Measurements from ENCODE around the gene FAM241A.

FAM241A gene

GRCh38 chr4:112213091-112213490 is 67.8 kb downstream of the FAM241A start:
- no peak for DNase-seq (ENCODE audit: low read depth in 2 of 3, low spot score in 2 of 3)

DNA sequence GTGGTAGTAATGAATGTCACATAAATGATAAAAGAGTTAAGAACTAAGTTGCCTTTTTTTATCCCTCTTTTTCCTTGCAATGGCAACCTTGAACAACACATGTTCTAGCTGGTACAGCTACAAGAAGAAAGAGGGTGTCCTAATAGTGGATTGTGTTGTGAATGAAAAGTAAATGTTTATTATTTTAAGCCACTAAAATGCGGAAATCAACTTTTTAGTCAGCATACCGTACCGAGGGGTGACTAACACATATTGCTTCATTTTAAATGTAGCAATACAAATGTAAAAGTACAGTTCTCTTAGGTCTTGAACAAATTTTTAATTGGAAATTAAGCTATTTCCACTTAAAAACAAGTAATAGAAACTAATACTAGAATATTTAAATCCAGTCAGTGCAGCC is 68.6 kb downstream of the FAM241A start:
- DNase-seq (ENCODE audit: low read depth in 2 of 3, low spot score in 2 of 3) = no peak

GRCh38 chr4:112214390-112215264 is 69.4 kb downstream of the FAM241A start:
- no peak for DNase-seq (ENCODE audit: low read depth in 2 of 3, low spot score in 2 of 3)

GRCh38 chr4:112219826-112220366 is 74.6 kb downstream of the FAM241A start:
- no peak for DNase-seq (ENCODE audit: low read depth in 2 of 3, low spot score in 2 of 3)

GRCh38 chr4:112222219-112222955 is 77.1 kb downstream of the FAM241A start:
- DNase-seq (ENCODE audit: low read depth in 2 of 3, low spot score in 2 of 3) = no peak

- DNase-seq (ENCODE audit: low read depth in 2 of 3, low spot score in 2 of 3) = no peak
These were observed 79.9 kb downstream of the FAM241A start for GRCh38 chr4:112225157-112225556.

DNA sequence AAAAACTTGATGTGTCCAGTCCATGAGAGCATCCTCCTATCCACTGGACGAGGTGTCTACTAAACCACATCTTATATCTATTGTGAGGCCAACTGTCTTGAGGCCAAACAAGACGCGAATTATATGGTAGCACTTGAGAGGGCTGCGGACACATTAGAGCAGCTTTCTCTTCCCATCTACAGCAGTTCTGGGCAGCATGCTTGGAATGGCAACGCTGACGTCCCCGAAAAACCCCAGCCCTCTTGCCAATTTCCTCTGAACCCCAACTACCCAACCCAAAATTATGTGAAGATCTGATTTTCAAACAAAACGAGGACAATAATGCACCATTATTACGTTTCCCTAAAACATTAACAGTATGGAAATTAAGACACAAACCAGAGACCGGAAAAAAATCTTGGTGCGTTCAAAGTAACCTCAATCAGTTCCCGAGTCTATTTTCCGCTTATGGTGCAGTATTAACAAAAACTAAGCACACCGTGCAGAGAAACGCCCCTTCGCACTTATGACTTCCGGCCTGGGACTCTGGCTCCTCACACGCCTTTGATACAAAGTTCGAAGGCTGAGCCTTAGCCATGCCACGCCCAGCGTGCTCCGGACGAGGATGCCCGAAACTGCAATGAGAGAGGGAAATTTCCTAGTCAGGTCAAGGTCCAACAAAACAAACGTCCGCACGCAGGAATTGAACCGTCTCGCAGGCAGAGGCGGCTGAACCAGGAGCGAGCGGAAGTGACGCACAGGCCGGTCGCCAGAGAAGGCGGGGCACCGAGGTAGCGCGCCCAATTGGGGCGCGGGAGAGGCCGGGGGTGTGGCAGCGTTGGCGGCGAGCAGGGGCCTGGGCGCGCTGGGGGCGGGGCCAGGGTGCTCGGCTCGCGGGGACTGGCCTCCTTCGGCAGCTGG is 85.9 kb downstream of the FAM241A start:
- peak; percentile 89 to 94 (median 91) for DNase-seq (ENCODE audit: low read depth in 2 of 3, low spot score in 2 of 3)

GRCh38 chr4:112231779-112232713 is 86.8 kb downstream of the FAM241A start, which contains the start of gene AP1AR:
Gene AP1AR, plus strand, starts transcription at chr4:112231787. Its CDS starts 305 bp downstream, at chr4:112232092.
- DNase-seq (ENCODE audit: low read depth in 2 of 3, low spot score in 2 of 3) = peak; percentile 57 to 70 (median 69)

DNA sequence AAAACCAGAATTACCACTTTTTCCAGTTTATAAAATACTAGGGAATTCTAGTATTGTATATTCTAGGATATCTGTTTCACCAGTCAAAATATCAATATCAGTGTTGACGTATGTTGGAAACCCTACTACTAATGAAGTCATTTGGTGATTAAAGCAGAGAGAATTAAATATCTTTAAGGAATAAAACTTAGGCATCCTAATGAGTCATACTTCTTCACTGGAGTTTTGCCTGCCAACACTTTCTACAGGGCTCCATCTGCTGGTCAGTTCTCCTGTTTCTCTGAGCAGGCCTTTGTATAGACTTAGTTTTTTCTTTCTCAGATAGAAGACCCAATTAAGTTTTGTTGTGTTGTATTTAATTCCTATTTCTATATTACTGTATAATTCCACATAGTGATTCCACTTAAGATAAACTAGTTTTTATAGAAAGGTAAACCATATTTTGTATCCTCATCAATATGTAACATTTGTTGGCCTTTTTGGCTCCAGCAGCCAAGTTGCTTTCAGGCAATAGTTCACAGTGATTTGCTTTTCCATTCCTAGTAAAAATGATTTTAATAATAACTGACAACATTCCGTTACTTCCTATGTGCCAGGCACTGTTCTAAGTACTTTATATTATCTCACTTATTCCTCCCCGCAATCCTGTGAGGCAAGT is 89.8 kb downstream of the FAM241A start:
- no peak for DNase-seq (ENCODE audit: low read depth in 2 of 3, low spot score in 2 of 3)

GRCh38 chr4:112236040-112236439 is 90.8 kb downstream of the FAM241A start:
- DNase-seq (ENCODE audit: low read depth in 2 of 3, low spot score in 2 of 3) = no peak

DNA sequence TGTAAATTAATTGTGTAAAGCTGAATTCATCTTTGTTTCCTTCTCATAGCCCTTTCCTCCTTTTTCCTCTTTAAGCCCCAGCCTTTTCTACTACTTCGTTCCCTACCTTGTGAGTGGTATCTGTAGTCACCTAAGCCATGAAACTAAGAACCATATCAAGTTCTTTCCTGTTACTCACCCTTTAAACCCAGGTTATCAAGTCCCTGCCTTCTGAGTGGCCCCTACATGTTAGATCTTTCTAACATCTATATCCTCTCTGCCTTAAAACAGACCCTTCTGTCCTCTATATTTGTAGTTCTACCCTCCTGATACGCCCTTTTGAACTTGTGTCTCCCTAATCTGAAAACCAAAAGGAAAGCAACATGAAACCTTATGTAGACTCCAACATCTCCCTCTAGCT is 93.6 kb downstream of the FAM241A start:
- DNase-seq (ENCODE audit: low read depth in 2 of 3, low spot score in 2 of 3) = no peak
